Endothelial cell of umbilical vein (primary cell): ENCODE results near the gene DCLK2. TPM values are rescaled to one million over a fixed set of nuclear protein-coding genes. Genes with fewer than 3 reads are reported as not detected.

Experiments
- BruUV-seq: library from RNA; stranded (reverse); fragments of 400-500 nt; replicated peaks from 2 replicates; lab custom pipeline; 2021; lab: Mats Ljungman, UMichigan
- CTCF ChIA-PET: fragments of 300-600, 350-600 bp; sonication (Branson Sonifier 250); formaldehyde crosslinking; loops from one replicate; lab custom pipeline; 2021; ENCODE audit warnings: antibody characterized with exemption, inconsistent platforms; lab: Charles Lee
- POLR2A ChIA-PET: fragments of 300-600, 350-600 bp; sonication (Branson Sonifier 250); formaldehyde crosslinking; loops from one replicate; lab custom pipeline; 2021; ENCODE audit warnings: antibody characterized with exemption, inconsistent platforms; lab: Charles Lee
- DNase-seq: peaks from one replicate; pipeline ENCODE4 v3.0.0-alpha.2; 2011; ENCODE audit warnings: low read depth, low spot score
- FAIRE-seq: peaks from 2 replicates; lab custom pipeline; 2011; peaks lifted over from hg19 to GRCh38; lab: Jason Lieb, UNC
- H2AFZ ChIP-seq: 2 replicates; pipeline ENCODE4 v1.6.0; 2012; ENCODE audit warnings: low read depth, low read length, control low read depth, inconsistent platforms
- H3K27ac ChIP-seq: 2 replicates; pipeline ENCODE4 v1.5.1; 2011; ENCODE audit warnings: low read depth, mild to moderate bottlenecking, control low read depth, low read length, moderate library complexity; ENCODE audit not compliant: insufficient read depth
- H3K27me3 ChIP-seq, 2 experiments: 2 replicates each; pipeline versions ENCODE4 v1.6.0 to v1.6.1; 2011; ENCODE audit warnings: low read length in 2 of 2, mixed read lengths in 1 of 2; ENCODE audit not compliant: control insufficient read depth in 2 of 2, insufficient read depth in 2 of 2
- H3K36me3 ChIP-seq, 2 experiments: 2 replicates in 1 of 2; 3 replicates in 1 of 2; pipeline ENCODE4 v1.5.1; 2011; ENCODE audit warnings: low read length in 2 of 2, mild to moderate bottlenecking in 1 of 2, moderate library complexity in 1 of 2; ENCODE audit not compliant: control insufficient read depth in 2 of 2, insufficient read depth in 2 of 2; ENCODE audit errors: extremely low read depth in 1 of 2
- H3K4me1 ChIP-seq: 3 replicates; pipeline ENCODE4 v1.5.1; 2011; ENCODE audit warnings: mild to moderate bottlenecking, low read length; ENCODE audit not compliant: control insufficient read depth, insufficient read depth; ENCODE audit errors: extremely low read depth
- H3K4me2 ChIP-seq: 2 replicates; pipeline ENCODE4 v1.6.1; 2011; ENCODE audit warnings: low read length, control low read depth, mixed read lengths; ENCODE audit not compliant: insufficient read depth
- H3K4me3 ChIP-seq, 3 experiments: fragments of 200-600 bp in 1 of 3; sonication (generic), shearing (Covaris generic) in 1 of 3; replicated peaks in 1 of 3; 2 replicates each; pipeline ENCODE4 v1.5.1; 2011 to 2016; ENCODE audit warnings: control low read depth in 3 of 3, low read length in 3 of 3, mild to moderate bottlenecking in 2 of 3, inconsistent platforms in 1 of 3, low read depth in 1 of 3, moderate library complexity in 1 of 3; ENCODE audit not compliant: insufficient read depth in 1 of 3
- H3K79me2 ChIP-seq: 2 replicates; pipeline ENCODE4 v1.6.0; 2012; ENCODE audit warnings: low read length, inconsistent platforms; ENCODE audit not compliant: control insufficient read depth, insufficient read depth
- H3K9ac ChIP-seq: replicated peaks from 2 replicates; pipeline ENCODE3; 2011; ENCODE audit warnings: low read length, control low read depth; ENCODE audit not compliant: insufficient read depth; ENCODE audit errors: extremely low read depth
- H3K9me1 ChIP-seq: replicated peaks from 3 replicates; pipeline ENCODE4 v1.6.0; 2011; ENCODE audit warnings: mild to moderate bottlenecking, low read length; ENCODE audit not compliant: control insufficient read depth, insufficient read depth; ENCODE audit errors: extremely low read depth
- H3K9me3 ChIP-seq: replicated peaks from 2 replicates; pipeline ENCODE4 v1.5.1; 2012; ENCODE audit warnings: low read length, inconsistent platforms; ENCODE audit not compliant: control insufficient read depth, insufficient read depth
- H4K20me1 ChIP-seq: replicated peaks from 2 replicates; pipeline ENCODE3; 2011; ENCODE audit warnings: mild to moderate bottlenecking, low read length; ENCODE audit not compliant: control insufficient read depth, insufficient read depth; ENCODE audit errors: extremely low read depth
- CTCF ChIP-seq, 2 donors: IDR thresholded peaks; 1 replicate in 1 of 2; 2 replicates in 1 of 2; pipeline ENCODE4 v1.5.1; 2011; ENCODE audit warnings: low read length in 2 of 2, mild to moderate bottlenecking in 2 of 2, moderate library complexity in 2 of 2, control low read depth in 1 of 2, inconsistent platforms in 1 of 2, low read depth in 1 of 2; ENCODE audit not compliant: insufficient read depth in 1 of 2; ENCODE audit errors: extremely low read depth in 1 of 2
- EZH2 ChIP-seq: IDR thresholded peaks from 2 replicates; pipeline ENCODE4 v1.6.1; 2012; ENCODE audit warnings: borderline replicate concordance, low read depth, mild to moderate bottlenecking, moderate library complexity, low read length, inconsistent platforms; ENCODE audit not compliant: severe bottlenecking
- FOS ChIP-seq: IDR thresholded peaks from 2 replicates; pipeline ENCODE4 v1.6.1; 2011; ENCODE audit warnings: mild to moderate bottlenecking, low read length, moderate library complexity, borderline replicate concordance; ENCODE audit not compliant: insufficient read depth
- GATA2 ChIP-seq: IDR thresholded peaks from 2 replicates; pipeline ENCODE4 v1.7.0; 2011; ENCODE audit warnings: low read depth, mild to moderate bottlenecking, moderate library complexity, mixed read lengths, low read length; ENCODE audit not compliant: insufficient read length, insufficient read depth
- JUN ChIP-seq: IDR thresholded peaks from 2 replicates; pipeline ENCODE4 v1.6.1; 2011; ENCODE audit warnings: borderline replicate concordance, low read depth; ENCODE audit not compliant: insufficient read length, insufficient read depth
- MAX ChIP-seq: IDR thresholded peaks from 2 replicates; pipeline ENCODE4 v1.6.1; 2011; ENCODE audit not compliant: insufficient read depth, insufficient read length
- MYC ChIP-seq: IDR thresholded peaks from one replicate; pipeline ENCODE4 v1.6.1; 2011; ENCODE audit warnings: mild to moderate bottlenecking, low read depth, low read length
- POLR2A ChIP-seq: IDR thresholded peaks from 2 replicates; pipeline ENCODE4 v1.6.1; 2012; ENCODE audit warnings: low read depth, mild to moderate bottlenecking, control low read depth, low read length
- POLR2AphosphoS5 ChIP-seq: IDR thresholded peaks from 2 replicates; pipeline ENCODE4 v1.6.1; 2012; ENCODE audit warnings: low read depth, mild to moderate bottlenecking, control low read depth, low read length, moderate library complexity; ENCODE audit not compliant: insufficient read depth
- dilution Hi-C: fragments of 300-500 bp; cut with MboI; formaldehyde crosslinking; loops from one replicate; pipeline ENCODE4 v1.15.0; 2019; ENCODE audit warnings: low sequenced_read_pairs; ENCODE audit not compliant: extremely low pct_ligation_motif_present
- intact Hi-C: fragments of 100-400 bp; cut with micrococcal nuclease; formaldehyde crosslinking; loops from one replicate; pipeline ENCODE4 v1.10.0; 2022
- polyA plus RNA-seq, 4 experiments: library from polyadenylated mRNA; depleted of rRNA in 3 of 4; stranded (reverse) in 3 of 4; unstranded in 1 of 4; fragments of >200 nt; gene quantifications; 2 replicates each; pipeline versions ENCODE4 v1.2.1 to v1.2.3, GENCODE V29; 2011 to 2012; ENCODE audit warnings: missing spikeins in 1 of 4
- total RNA-seq: library from RNA; stranded (reverse); gene quantifications from 2 replicates; pipeline ENCODE4 v1.2.3, GENCODE V29; 2021

DCLK2 gene
- total and polyA plus RNA-seq, 2 donors (not counting 3 experiments of a cell fraction or from before 2014, with no cell fraction given): 1.7 to 4.7 TPM

DNA sequence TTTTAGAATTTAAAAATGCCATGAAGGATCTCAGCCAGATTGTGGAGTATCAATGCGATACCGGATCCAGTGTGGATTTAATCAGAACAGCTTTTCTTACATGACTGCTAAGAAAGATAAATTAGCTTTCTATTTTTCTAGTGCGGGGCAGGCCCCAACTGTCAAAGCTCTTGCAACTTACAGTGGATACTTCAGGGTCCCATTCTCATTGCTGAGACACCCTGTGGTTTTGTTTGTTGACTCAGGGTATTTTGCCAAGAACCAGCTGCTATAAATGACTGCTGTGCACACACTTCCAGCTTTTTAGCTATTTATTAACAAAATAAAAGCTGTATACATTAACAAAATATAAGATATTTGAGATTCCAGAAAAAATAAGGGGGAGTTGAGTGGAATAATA, 166.4 kb downstream of the DCLK2 start:
- CTCF ChIA-PET: interaction anchor here (0.7 to 6.6 kb wide), 13 partner anchors 11 to 623 kb away, joined by 3 to 133 read pairs (median 6); partner anchors contain the start of gene DCLK2
- no peak for FAIRE-seq
- BruUV-seq: no TSS peak

DNA sequence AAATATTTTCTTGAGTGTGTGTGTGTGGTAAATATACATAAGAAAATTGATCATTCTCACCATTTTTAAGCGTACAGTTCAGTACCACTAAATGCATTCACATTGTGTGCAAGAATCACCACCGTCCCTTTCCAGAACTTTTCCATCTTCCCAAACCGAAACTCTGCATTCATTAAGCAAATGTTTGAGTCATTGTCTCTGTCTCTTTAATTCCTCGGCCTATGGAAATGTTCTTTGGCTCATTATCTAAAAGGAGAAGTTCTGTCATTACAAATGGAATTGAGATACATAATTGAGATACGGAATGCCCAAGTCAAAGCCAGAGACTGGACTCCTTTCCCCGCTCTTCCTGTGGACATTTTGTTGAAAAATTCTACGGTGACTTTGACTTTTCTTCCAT, 168.9 kb downstream of the DCLK2 start:
- Histone ChIP-seq H3K9me3 (no peaks in the 10 kb centered on the region), H3K4me3 (no peak overlapping the region), H4K20me1 (no peaks in the 10 kb centered on the region), H2AFZ (no peak overlapping the region), H3K79me2 (no peaks in the 10 kb centered on the region), H3K36me3 (no peaks in the 10 kb centered on the region), H3K9me1 (no peaks in the 10 kb centered on the region), H3K4me2 (no peak overlapping the region), H3K27ac (no peak overlapping the region), H3K27me3 (no peaks in the 10 kb centered on the region), H3K9ac (no peak overlapping the region), H3K4me1 (no peaks in the 10 kb centered on the region)
- intact Hi-C loops: no loop called here
- DNase-seq: no peak
- ChIA-PET CTCF (interaction anchor here (6.6 kb wide), 1 partner anchor 37 kb away, joined by 100 read pairs; no protein-coding TSS in a partner anchor), POLR2A (no interaction called here)
- TF ChIP-seq POLR2A (no peak), MYC (no peak), POLR2AphosphoS5 (no peak), GATA2 (no peak), JUN (no peak), FOS (no peak), CTCF (IDR thresholded peaks at IDR 0.05; ENCODE audit: extremely low read depth in 1 of 2, insufficient read depth in 1 of 2, low read depth in 1 of 2, low read length in 2 of 2) (no peak), MAX (no peak), EZH2 (no peak)
- no TSS peak for BruUV-seq
- dilution Hi-C loops: no loop called here
- peak; percentile 46 for FAIRE-seq

More for the DNA sequence above, 166.4 kb downstream of the DCLK2 start:
- DNase-seq: no peak
- Histone ChIP-seq H3K27me3 (no peaks in the 10 kb centered on the region), H3K4me1 (no peaks in the 10 kb centered on the region), H3K9me3 (no peaks in the 10 kb centered on the region), H2AFZ (no peak overlapping the region), H3K27ac (no peak overlapping the region), H3K4me3 (no peak overlapping the region), H3K4me2 (no peak overlapping the region), H3K9me1 (no peaks in the 10 kb centered on the region), H3K79me2 (no peaks in the 10 kb centered on the region), H4K20me1 (no peaks in the 10 kb centered on the region), H3K36me3 (no peaks in the 10 kb centered on the region), H3K9ac (no peak overlapping the region)
- TF ChIP-seq JUN (no peak), POLR2A (no peak), EZH2 (no peak), GATA2 (no peak)
- intact Hi-C loops (no loop called here), dilution Hi-C loops (no loop called here)
- POLR2A ChIA-PET: no interaction called here
